ENCODE data around the gene SSR3. TPM values are rescaled to one million over a fixed set of nuclear protein-coding genes. Genes with fewer than 3 reads are reported as not detected.
"Not testable (repeated sequence)": the region's sequence is repeated elsewhere in the genome, so short reads cannot be mapped to it uniquely, and the experiment has no call there.

Gene SSR3
- total and polyA plus RNA-seq, 7 experiments from 2014 or later = 56.0 to 158 (median 85.2) TPM

DNA sequence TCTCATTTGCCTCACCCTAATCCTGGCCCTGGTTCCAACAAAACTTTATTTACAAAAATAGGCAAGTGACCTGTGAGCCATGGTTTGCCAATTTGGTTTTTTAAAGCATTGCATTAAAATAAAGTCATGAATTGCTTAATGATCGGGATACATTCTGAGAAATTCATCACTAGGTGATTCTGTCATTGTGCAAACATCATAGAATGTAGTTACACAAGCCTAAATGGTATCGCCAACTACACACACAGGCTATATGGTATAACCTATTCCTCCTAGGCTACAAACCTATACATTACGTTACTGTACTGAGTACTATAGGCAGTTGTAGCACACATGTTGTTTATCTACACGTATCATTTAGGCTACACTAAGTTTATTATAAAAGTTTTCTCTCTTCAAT, 45.9 kb upstream of the SSR3 start:
- H3K4me1 Mint-ChIP-seq = peaks cover 2 to 15% (median 9%) of the 10 kb centered on the region in 7 donors
- intact Hi-C loops (cut with micrococcal nuclease) = loop anchor here in 1 of 2 donors (5.0 kb wide), 1 partner anchor 71 kb away; the partner anchor contains the start of gene TIPARP
- ChIA-PET CTCF (interaction anchor here (0.6 kb wide), 1 partner anchor 70 kb away, joined by 3 read pairs; no protein-coding TSS in a partner anchor), POLR2A (interaction anchor here (0.6 kb wide), 1 partner anchor 446 kb away, joined by 3 read pairs; no protein-coding TSS in a partner anchor)
- Histone ChIP-seq H3K4me3 (ENCODE audit: low read length) (no peak overlapping the region), H3K9me3 (ENCODE audit: control insufficient read depth in 2 of 3, low read length in 3 of 3) (no peaks in the 10 kb centered on the region), H3K27ac (ENCODE audit: low read depth, low read length) (no peak overlapping the region), H3K36me3 (ENCODE audit: control insufficient read depth in 2 of 3, insufficient read depth in 3 of 3, low read length in 3 of 3) (no peaks in the 10 kb centered on the region), H3K27me3 (ENCODE audit: control insufficient read depth in 2 of 2, insufficient read depth in 2 of 2, low read length in 2 of 2) (peaks cover 0 to 2% of the 10 kb centered on the region in 2 donors), H3K4me1 (ENCODE audit: control insufficient read depth in 2 of 2, insufficient read depth in 2 of 2, low read length in 2 of 2) (peaks cover 0 to 5% of the 10 kb centered on the region in 2 donors)
- ATAC-seq (no peak), DNase-seq (no peak)
- H3K4me3 Mint-ChIP-seq = no peak overlapping the region
- H3K9me3 Mint-ChIP-seq = no peaks in the 10 kb centered on the region
- no peak overlapping the region for H3K27ac Mint-ChIP-seq
- H3K27me3 Mint-ChIP-seq = peaks cover 14 to 24% (median 18%) of the 10 kb centered on the region in 5 donors
- H3K36me3 Mint-ChIP-seq = peaks cover 0 to 7% (median 0%) of the 10 kb centered on the region in 5 donors

DNA sequence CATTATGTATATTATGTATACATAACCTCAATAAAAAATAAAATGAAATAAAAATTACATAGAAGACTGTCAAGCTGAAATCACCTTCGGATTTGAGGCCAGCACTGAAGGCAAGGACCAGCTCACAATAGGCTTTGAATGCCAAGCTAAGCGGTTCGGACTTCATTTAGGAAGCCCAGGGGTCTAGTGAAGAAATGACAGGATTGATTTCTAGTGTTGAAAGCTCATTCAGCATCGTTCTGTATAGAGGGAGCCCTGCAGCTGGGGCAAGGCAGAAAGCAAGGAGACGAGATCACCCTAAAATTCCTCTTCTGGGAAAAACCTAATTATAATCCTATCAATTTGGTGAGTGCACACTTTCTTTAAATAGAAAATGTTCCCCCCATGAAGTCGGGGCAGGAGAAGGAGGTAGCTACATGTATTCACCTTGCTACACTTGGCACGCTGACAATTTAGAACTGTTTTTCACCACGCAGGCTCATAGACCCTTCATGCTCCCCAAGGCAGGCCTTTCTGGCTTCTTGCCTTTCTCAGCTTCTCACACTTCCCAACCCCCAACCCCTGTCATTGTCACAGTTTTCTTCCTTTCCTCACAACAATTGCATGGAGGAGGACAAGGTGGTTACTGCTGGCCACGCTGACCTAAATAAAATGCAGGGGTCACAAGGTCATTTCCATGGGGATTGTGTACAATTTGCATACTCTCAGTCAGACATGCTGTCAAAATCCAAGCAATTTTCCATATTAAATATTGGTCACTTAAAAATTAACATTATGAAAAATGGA, 44.4 kb upstream of the SSR3 start:
- Mint-ChIP-seq H3K27me3 (peaks cover 9 to 30% (median 13%) of the 10 kb centered on the region in 5 donors), H3K27ac (no peak overlapping the region), H3K4me1 (peaks cover 2 to 22% (median 9%) of the 10 kb centered on the region in 7 donors), H3K9me3 (no peaks in the 10 kb centered on the region), H3K4me3 (no peak overlapping the region), H3K36me3 (peaks cover 0 to 7% (median 0%) of the 10 kb centered on the region in 5 donors)
- no peaks in the 10 kb centered on the region for H3K9me3 ChIP-seq (ENCODE audit: control insufficient read depth in 2 of 3, low read length in 3 of 3)
- intact Hi-C loops (cut with micrococcal nuclease) = loop anchor here in 1 of 2 donors (2.0 kb wide), 1 partner anchor 14 kb away; no protein-coding TSS in a partner anchor
- no peak for DNase-seq
- POLR2A ChIA-PET = no interaction called here
- CTCF ChIA-PET = no interaction called here
- H3K27ac ChIP-seq (ENCODE audit: low read depth, low read length) = no peak overlapping the region
- H3K36me3 ChIP-seq (ENCODE audit: control insufficient read depth in 2 of 3, insufficient read depth in 3 of 3, low read length in 3 of 3) = no peaks in the 10 kb centered on the region
- peaks cover 0 to 3% of the 10 kb centered on the region in 2 donors for H3K27me3 ChIP-seq (ENCODE audit: control insufficient read depth in 2 of 2, insufficient read depth in 2 of 2, low read length in 2 of 2)
- H3K4me3 ChIP-seq (ENCODE audit: low read length) = no peak overlapping the region
- ATAC-seq = no peak
- H3K4me1 ChIP-seq (ENCODE audit: control insufficient read depth in 2 of 2, insufficient read depth in 2 of 2, low read length in 2 of 2) = peaks cover 0 to 5% of the 10 kb centered on the region in 2 donors

GRCh38 chr3:156598413-156598812, 43.5 kb upstream of the SSR3 start:
- Histone ChIP-seq H3K4me1 (ENCODE audit: control insufficient read depth in 2 of 2, insufficient read depth in 2 of 2, low read length in 2 of 2) (peaks cover 0 to 5% of the 10 kb centered on the region in 2 donors), H3K4me3 (ENCODE audit: low read length) (no peak overlapping the region), H3K27ac (ENCODE audit: low read depth, low read length) (no peak overlapping the region), H3K27me3 (ENCODE audit: control insufficient read depth in 2 of 2, insufficient read depth in 2 of 2, low read length in 2 of 2) (peaks cover 0 to 3% of the 10 kb centered on the region in 2 donors), H3K9me3 (ENCODE audit: control insufficient read depth in 2 of 3, low read length in 3 of 3) (no peaks in the 10 kb centered on the region), H3K36me3 (ENCODE audit: control insufficient read depth in 2 of 3, insufficient read depth in 3 of 3, low read length in 3 of 3) (no peaks in the 10 kb centered on the region)
- ChIA-PET CTCF (no interaction called here), POLR2A (no interaction called here)
- ATAC-seq = no peak
- no peaks in the 10 kb centered on the region for H3K9me3 Mint-ChIP-seq
- intact Hi-C loops (cut with micrococcal nuclease) = loop anchor here in 1 of 2 donors (2.0 kb wide), 1 partner anchor 14 kb away; no protein-coding TSS in a partner anchor
- H3K27ac Mint-ChIP-seq = no peak overlapping the region
- H3K4me1 Mint-ChIP-seq = peaks cover 2 to 22% (median 9%) of the 10 kb centered on the region in 7 donors
- DNase-seq = no peak
- peaks cover 8 to 28% (median 13%) of the 10 kb centered on the region in 5 donors for H3K27me3 Mint-ChIP-seq
- peak overlapping the region in 1 of 10 donors; percentile 25 for H3K4me3 Mint-ChIP-seq
- H3K36me3 Mint-ChIP-seq = peaks cover 0 to 3% (median 0%) of the 10 kb centered on the region in 5 donors

DNA sequence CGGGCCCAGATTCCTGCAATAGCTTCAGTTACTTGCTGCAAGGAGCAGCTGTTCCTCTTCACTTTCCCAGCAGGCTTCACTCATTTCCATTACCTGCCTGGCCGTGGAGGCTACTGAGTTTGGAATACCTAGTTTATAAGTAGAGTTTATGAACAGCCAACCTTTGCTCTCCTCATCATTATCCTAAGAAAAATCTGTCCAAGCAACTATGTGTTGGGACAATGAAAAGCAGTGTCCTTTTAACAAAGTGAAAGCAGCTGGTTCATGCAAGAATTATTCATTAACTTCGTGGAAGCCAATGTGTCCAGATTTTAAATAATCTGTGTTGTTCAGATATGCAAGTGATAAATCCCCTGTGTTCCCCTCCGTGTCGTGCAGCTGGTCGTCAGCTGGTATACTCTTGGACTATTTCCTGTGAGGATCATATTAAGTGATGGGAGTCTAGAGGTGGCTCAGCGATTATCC, 39.3 kb upstream of the SSR3 start:
- Histone ChIP-seq H3K4me3 (ENCODE audit: low read length) (no peak overlapping the region), H3K27ac (ENCODE audit: low read depth, low read length) (no peak overlapping the region), H3K36me3 (ENCODE audit: control insufficient read depth in 2 of 3, insufficient read depth in 3 of 3, low read length in 3 of 3) (no peaks in the 10 kb centered on the region), H3K27me3 (ENCODE audit: control insufficient read depth in 2 of 2, insufficient read depth in 2 of 2, low read length in 2 of 2) (peaks cover 0 to 3% of the 10 kb centered on the region in 2 donors), H3K4me1 (ENCODE audit: control insufficient read depth in 2 of 2, insufficient read depth in 2 of 2, low read length in 2 of 2) (no peaks in the 10 kb centered on the region), H3K9me3 (ENCODE audit: control insufficient read depth in 2 of 3, low read length in 3 of 3) (no peaks in the 10 kb centered on the region)
- Mint-ChIP-seq H3K27ac (no peak overlapping the region), H3K9me3 (peaks cover 0 to 8% (median 0%) of the 10 kb centered on the region in 11 donors), H3K4me1 (peaks cover 0 to 12% (median 0%) of the 10 kb centered on the region in 7 donors), H3K36me3 (peaks cover 0 to 8% (median 0%) of the 10 kb centered on the region in 5 donors), H3K27me3 (peaks cover 8 to 39% (median 13%) of the 10 kb centered on the region in 5 donors), H3K4me3 (no peak overlapping the region)
- intact Hi-C loops (cut with micrococcal nuclease) = no loop called here
- POLR2A ChIA-PET = no interaction called here
- no peak for ATAC-seq
- no peak for DNase-seq
- CTCF ChIA-PET = no interaction called here

- Histone ChIP-seq H3K4me1 (ENCODE audit: control insufficient read depth in 2 of 2, insufficient read depth in 2 of 2, low read length in 2 of 2) (no peaks in the 10 kb centered on the region), H3K27ac (ENCODE audit: low read depth, low read length) (no peak overlapping the region), H3K4me3 (ENCODE audit: low read length) (no peak overlapping the region), H3K36me3 (ENCODE audit: control insufficient read depth in 2 of 3, insufficient read depth in 3 of 3, low read length in 3 of 3) (no peaks in the 10 kb centered on the region), H3K9me3 (ENCODE audit: control insufficient read depth in 2 of 3, low read length in 3 of 3) (no peaks in the 10 kb centered on the region), H3K27me3 (ENCODE audit: control insufficient read depth in 2 of 2, insufficient read depth in 2 of 2, low read length in 2 of 2) (peaks cover 0 to 3% of the 10 kb centered on the region in 2 donors)
- H3K4me3 Mint-ChIP-seq = no peak overlapping the region
- intact Hi-C loops (cut with micrococcal nuclease) = no loop called here
- POLR2A ChIA-PET = no interaction called here
- DNase-seq (no peak), ATAC-seq (no peak)
- peaks cover 0 to 8% (median 0%) of the 10 kb centered on the region in 5 donors for H3K36me3 Mint-ChIP-seq
- H3K27me3 Mint-ChIP-seq = peaks cover 8 to 39% (median 13%) of the 10 kb centered on the region in 5 donors
- H3K27ac Mint-ChIP-seq = no peak overlapping the region
- H3K4me1 Mint-ChIP-seq = peaks cover 0 to 12% (median 0%) of the 10 kb centered on the region in 7 donors
- CTCF ChIA-PET = no interaction called here
- H3K9me3 Mint-ChIP-seq = peaks cover 0 to 8% (median 0%) of the 10 kb centered on the region in 11 donors
These were observed 38.9 kb upstream of the SSR3 start for GRCh38 chr3:156593814-156594213.

DNA sequence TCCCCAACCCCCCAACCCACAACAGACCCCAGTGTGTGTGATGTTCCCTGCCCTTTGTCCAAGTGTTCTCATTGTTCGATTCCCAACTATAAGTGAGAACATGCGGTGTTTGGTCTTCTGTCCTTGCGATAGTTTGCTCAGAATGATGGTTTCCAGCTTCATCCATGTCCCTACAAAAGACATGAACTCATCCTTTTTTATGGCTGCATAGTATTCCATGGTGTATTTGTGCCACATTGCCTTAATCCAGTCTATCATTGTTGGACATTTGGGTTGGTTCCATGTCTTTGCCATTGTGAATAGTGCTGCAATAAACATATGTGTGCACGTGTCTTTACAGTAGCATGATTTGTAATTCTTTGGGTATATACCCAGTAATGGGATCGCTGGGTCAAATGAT, 34.9 kb upstream of the SSR3 start:
- H3K9me3 ChIP-seq (ENCODE audit: control insufficient read depth in 2 of 3, low read length in 3 of 3); H3K9me3 Mint-ChIP-seq; DNase-seq; H3K27me3 ChIP-seq (ENCODE audit: control insufficient read depth in 2 of 2, insufficient read depth in 2 of 2, low read length in 2 of 2); CTCF ChIA-PET; H3K4me3 ChIP-seq (ENCODE audit: low read length); intact Hi-C loops (cut with micrococcal nuclease); H3K4me1 ChIP-seq (ENCODE audit: control insufficient read depth in 2 of 2, insufficient read depth in 2 of 2, low read length in 2 of 2); ATAC-seq; POLR2A ChIA-PET; H3K27ac ChIP-seq (ENCODE audit: low read depth, low read length); H3K4me3 Mint-ChIP-seq; H3K4me1 Mint-ChIP-seq; H3K36me3 ChIP-seq (ENCODE audit: control insufficient read depth in 2 of 3, insufficient read depth in 3 of 3, low read length in 3 of 3); H3K36me3 Mint-ChIP-seq; H3K27ac Mint-ChIP-seq: not testable (repeated sequence)
- peaks cover 0 to 19% (median 0%) of the 10 kb centered on the region in 5 donors for H3K27me3 Mint-ChIP-seq
